MCF 10A (cell line): Measurements from ENCODE around the gene RTP4. TPM values are rescaled to one million over a fixed set of nuclear protein-coding genes. Genes with fewer than 3 reads are reported as not detected.

ENCODE experiments used
- BruUV-seq: library from RNA; stranded (reverse); fragments of 400-500 nt; replicated peaks from 2 replicates; lab custom pipeline; 2021; lab: Mats Ljungman, UMichigan
- CTCF ChIA-PET: fragments of 300-600 bp; sonication (Branson Sonifier 250); formaldehyde crosslinking; extraction: SDS; loops from one replicate; lab custom pipeline; 2021; ENCODE audit warnings: antibody characterized with exemption, inconsistent platforms; lab: Yijun Ruan, JAX
- POLR2A ChIA-PET: fragments of 300-600, 350-650 bp; sonication (Branson Sonifier 250); formaldehyde crosslinking; extraction: SDS; loops from one replicate; lab custom pipeline; 2020; ENCODE audit warnings: antibody characterized with exemption, inconsistent platforms; lab: Yijun Ruan, JAX
- DNase-seq: peaks from one replicate; pipeline ENCODE4 v3.0.0-alpha.2; 2018; ENCODE audit not compliant: unreplicated experiment
- H3K27ac Mint-ChIP-seq: one replicate; pipeline ENCODE4 v1.8.0; 2022; ENCODE audit warnings: mild to moderate bottlenecking, low read depth, mixed read lengths; ENCODE audit not compliant: unreplicated experiment
- H3K27me3 Mint-ChIP-seq: one replicate; pipeline ENCODE4 v1.8.0; 2022; ENCODE audit warnings: mixed read lengths; ENCODE audit not compliant: insufficient read depth, unreplicated experiment
- H3K36me3 Mint-ChIP-seq: one replicate; pipeline ENCODE4 v1.8.0; 2022; ENCODE audit warnings: mild to moderate bottlenecking, moderate library complexity, mixed read lengths; ENCODE audit not compliant: insufficient read depth, unreplicated experiment
- H3K4me1 Mint-ChIP-seq: one replicate; pipeline ENCODE4 v1.8.0; 2022; ENCODE audit warnings: mixed read lengths; ENCODE audit not compliant: insufficient read depth, unreplicated experiment
- H3K4me3 Mint-ChIP-seq: one replicate; pipeline ENCODE4 v1.8.0; 2022; ENCODE audit warnings: mild to moderate bottlenecking, moderate library complexity, mixed read lengths; ENCODE audit not compliant: unreplicated experiment
- H3K9me3 Mint-ChIP-seq: one replicate; pipeline ENCODE4 v1.8.0; 2022; ENCODE audit warnings: mixed read lengths; ENCODE audit not compliant: unreplicated experiment
- CTCF ChIP-seq: fragments of 200-600 bp; IDR thresholded peaks from one replicate; pipeline ENCODE4 v1.8.0; 2022; ENCODE audit warnings: antibody characterized with exemption, mild to moderate bottlenecking; ENCODE audit not compliant: unreplicated experiment
- intact Hi-C: fragments of 100-400 bp; cut with micrococcal nuclease; formaldehyde crosslinking; loops from 2 replicates; pipeline ENCODE4 v1.14.1; 2022
- total RNA-seq: library from RNA; stranded (reverse); gene quantifications from 2 replicates; pipeline ENCODE4 v1.2.3, GENCODE V29; 2022

Gene RTP4
- total RNA-seq, 1 experiment from 2014 or later: not detected

GRCh38 chr3:187340578-187340977 is 27.6 kb upstream of the RTP4 start:
- H3K4me3 Mint-ChIP-seq: no peak overlapping the region
- no peak for DNase-seq
- BruUV-seq: no TSS peak
- TF ChIP-seq CTCF: no peak
- ChIA-PET CTCF (interaction anchor here (2.5 kb wide), 1 partner anchor 21 kb away, joined by 13 read pairs; no protein-coding TSS in a partner anchor), POLR2A (no interaction called here)
- intact Hi-C loops: no loop called here
- no peaks in the 10 kb centered on the region for H3K4me1 Mint-ChIP-seq
- H3K27ac Mint-ChIP-seq: no peak overlapping the region
- H3K27me3 Mint-ChIP-seq: peaks cover 93% of the 10 kb centered on the region
- no peaks in the 10 kb centered on the region for H3K36me3 Mint-ChIP-seq
- H3K9me3 Mint-ChIP-seq: no peaks in the 10 kb centered on the region

GRCh38 chr3:187342255-187342654 is 25.9 kb upstream of the RTP4 start:
- ChIA-PET POLR2A (no interaction called here), CTCF (interaction anchor here (0.6 kb wide), 1 partner anchor 1833 kb away, joined by 3 read pairs; no protein-coding TSS in a partner anchor)
- H3K27ac Mint-ChIP-seq: no peak overlapping the region
- TF ChIP-seq CTCF: no peak
- intact Hi-C loops: no loop called here
- no peak overlapping the region for H3K4me3 Mint-ChIP-seq
- H3K36me3 Mint-ChIP-seq: no peaks in the 10 kb centered on the region
- no peaks in the 10 kb centered on the region for H3K4me1 Mint-ChIP-seq
- peaks cover 85% of the 10 kb centered on the region for H3K27me3 Mint-ChIP-seq
- DNase-seq: no peak
- H3K9me3 Mint-ChIP-seq: no peaks in the 10 kb centered on the region
- BruUV-seq: no TSS peak

GRCh38 chr3:187343670-187344069 is 24.5 kb upstream of the RTP4 start:
- TF ChIP-seq CTCF: no peak
- CTCF ChIA-PET: interaction anchor here (1.0 kb wide), 1 partner anchor 335 kb away, joined by 5 read pairs; no protein-coding TSS in a partner anchor
- H3K4me1 Mint-ChIP-seq: no peaks in the 10 kb centered on the region
- H3K36me3 Mint-ChIP-seq: no peaks in the 10 kb centered on the region
- no TSS peak for BruUV-seq
- peaks cover 71% of the 10 kb centered on the region for H3K27me3 Mint-ChIP-seq
- no peak overlapping the region for H3K27ac Mint-ChIP-seq
- intact Hi-C loops: no loop called here
- no peak for DNase-seq
- no peak overlapping the region for H3K4me3 Mint-ChIP-seq
- POLR2A ChIA-PET: interaction anchor here (0.7 kb wide), 1 partner anchor 211 kb away, joined by 3 read pairs; no protein-coding TSS in a partner anchor
- H3K9me3 Mint-ChIP-seq: no peaks in the 10 kb centered on the region

GRCh38 chr3:187352581-187353575 is 15.3 kb upstream of the RTP4 start:
- Mint-ChIP-seq H3K27me3 (peaks cover 11% of the 10 kb centered on the region), H3K36me3 (no peaks in the 10 kb centered on the region), H3K27ac (no peak overlapping the region), H3K4me1 (no peaks in the 10 kb centered on the region), H3K9me3 (no peaks in the 10 kb centered on the region), H3K4me3 (no peak overlapping the region)
- CTCF ChIA-PET: no interaction called here
- BruUV-seq: no TSS peak
- POLR2A ChIA-PET: no interaction called here
- no peak for DNase-seq
- intact Hi-C loops: no loop called here
- TF ChIP-seq CTCF: no peak
